Liver (tissue), 9 donors: ENCODE data around the gene PCNT. TPM values are rescaled to one million over a fixed set of nuclear protein-coding genes. Genes with fewer than 3 reads are reported as not detected.

ENCODE experiments used
- DNase-seq: peaks from one replicate; pipeline ENCODE4 v3.0.0-alpha.2; 2017; ENCODE audit warnings: low spot score
- H3K27ac ChIP-seq, 2 donors: one replicate each; pipeline ENCODE4 v1.7.0; 2013; ENCODE audit warnings: inconsistent platforms in 2 of 2, low read length in 2 of 2, control low read depth in 1 of 2, low read depth in 1 of 2, mild to moderate bottlenecking in 1 of 2
- H3K27me3 ChIP-seq, 4 donors: one replicate each; pipeline versions ENCODE4 v1.6.1 to v1.7.0; 2013; ENCODE audit warnings: low read length in 3 of 4, inconsistent platforms in 1 of 4, mild to moderate bottlenecking in 1 of 4, moderate library complexity in 1 of 4; ENCODE audit not compliant: control insufficient read depth in 4 of 4, insufficient read depth in 4 of 4
- H3K36me3 ChIP-seq, 4 donors: one replicate each; pipeline versions ENCODE4 v1.6.1 to v1.7.0; 2013; ENCODE audit warnings: low read length in 3 of 4, mild to moderate bottlenecking in 3 of 4, low read depth in 1 of 4, moderate library complexity in 1 of 4; ENCODE audit not compliant: control insufficient read depth in 4 of 4, insufficient read depth in 3 of 4
- H3K4me1 ChIP-seq, 4 donors: one replicate each; pipeline versions ENCODE4 v1.6.1 to v1.7.0; 2013; ENCODE audit warnings: low read length in 3 of 4, mild to moderate bottlenecking in 3 of 4, moderate library complexity in 1 of 4; ENCODE audit not compliant: control insufficient read depth in 4 of 4, insufficient read depth in 4 of 4
- H3K4me3 ChIP-seq, 3 donors: one replicate each; pipeline versions ENCODE4 v1.6.1 to v1.7.0; 2013; ENCODE audit warnings: low read length in 3 of 3, control low read depth in 1 of 3, low read depth in 1 of 3, mild to moderate bottlenecking in 1 of 3
- H3K9ac ChIP-seq, 2 donors: one replicate each; pipeline ENCODE4 v1.7.0; 2013; ENCODE audit warnings: low read length in 2 of 2, mild to moderate bottlenecking in 2 of 2, moderate library complexity in 2 of 2, control low read depth in 1 of 2, low read depth in 1 of 2
- H3K9me3 ChIP-seq, 4 donors: one replicate each; pipeline versions ENCODE4 v1.6.1 to v1.7.0; 2013; ENCODE audit warnings: low read length in 3 of 4; ENCODE audit not compliant: control insufficient read depth in 4 of 4
- CTCF ChIP-seq: fragments of 150-350 bp; IDR thresholded peaks from 2 replicates; pipeline ENCODE4 v1.5.1; 2017; ENCODE audit warnings: improper control_type of control experiment, low read depth, low read length; ENCODE audit not compliant: missing input control
- EGR1 ChIP-seq, 2 donors: IDR thresholded peaks; 2 replicates each; pipeline ENCODE4 v1.6.1; 2016 to 2018; ENCODE audit warnings: antibody characterized with exemption in 2 of 2, low read depth in 2 of 2
- FOXA1 ChIP-seq: IDR thresholded peaks from 2 replicates; pipeline ENCODE4 v1.6.1; 2016; ENCODE audit warnings: antibody characterized with exemption
- FOXA2 ChIP-seq: IDR thresholded peaks from 2 replicates; pipeline ENCODE4 v1.6.1; 2016; ENCODE audit warnings: antibody characterized with exemption
- HNF4G ChIP-seq: IDR thresholded peaks from 2 replicates; pipeline ENCODE4 v1.6.1; 2016; ENCODE audit warnings: antibody characterized with exemption
- JUND ChIP-seq, 2 donors: IDR thresholded peaks; 2 replicates each; pipeline ENCODE4 v1.6.1; 2016; ENCODE audit warnings: antibody characterized with exemption in 2 of 2
- NR2F2 ChIP-seq: IDR thresholded peaks from 2 replicates; pipeline ENCODE4 v1.6.1; 2016; ENCODE audit warnings: antibody characterized with exemption
- RAD21 ChIP-seq, 2 donors: IDR thresholded peaks; 2 replicates each; pipeline ENCODE4 v1.6.1; 2016; ENCODE audit warnings: antibody characterized with exemption in 2 of 2, mild to moderate bottlenecking in 2 of 2
- RXRA ChIP-seq, 2 donors: IDR thresholded peaks; 2 replicates each; pipeline ENCODE4 v1.6.1; 2017 to 2018; ENCODE audit warnings: antibody characterized with exemption in 2 of 2, mild to moderate bottlenecking in 1 of 2
- SP1 ChIP-seq: IDR thresholded peaks from 2 replicates; pipeline ENCODE4 v1.6.1; 2018; ENCODE audit warnings: antibody characterized with exemption, mild to moderate bottlenecking
- TAF1 ChIP-seq: conservative IDR thresholded peaks from 2 replicates; pipeline ENCODE4 v1.6.1; 2016; ENCODE audit warnings: antibody characterized with exemption, mild to moderate bottlenecking
- YY1 ChIP-seq: IDR thresholded peaks from 2 replicates; pipeline ENCODE4 v1.6.1; 2016; ENCODE audit warnings: antibody characterized with exemption, mild to moderate bottlenecking
- ZBTB33 ChIP-seq: IDR thresholded peaks from 2 replicates; pipeline ENCODE4 v1.6.1; 2016; ENCODE audit warnings: antibody characterized with exemption
- WGBS: extraction: QIAGEN DNeasy Blood & Tissue Kit; methylation state at CpG from one replicate; pipeline ENCODE4 v1.1.7; 2013; 5-methylcytosine and 5-hydroxymethylcytosine counted together
- polyA plus RNA-seq, 2 donors: library from polyadenylated mRNA; stranded (reverse) in 1 of 2; unstranded in 1 of 2; fragments of 200-250 nt in 1 of 2; fragments of >200 nt in 1 of 2; fragmentation: Nextera tagmentation in 1 of 2; extraction: Ambion mirVana in 1 of 2; gene quantifications; one replicate each; pipeline versions ENCODE4 v1.2.1 to v1.2.3, GENCODE V29; 2013 to 2015
- total RNA-seq, 2 donors: library from RNA; depleted of rRNA; stranded (reverse); fragments of >200 nt; gene quantifications; one replicate each; pipeline ENCODE4 v1.2.3, GENCODE V29; 2014
- TF ChIP-seq, protein P1 (sequence below): IDR thresholded peaks from 2 replicates; pipeline ENCODE4 v1.6.1; 2016; ENCODE audit warnings: antibody characterized with exemption
- TF ChIP-seq, protein P2 (sequence below): IDR thresholded peaks from 2 replicates; pipeline ENCODE4 v1.6.1; 2016; ENCODE audit warnings: antibody characterized with exemption, mild to moderate bottlenecking
- donor health status: healthy.
- donor health status: healthy.
- donor health status: healthy.
- donor health status: healthy.
- donor health status: healthy.

PCNT gene
- total and polyA plus RNA-seq, 4 donors = 6.7 to 36.8 (median 15.2) TPM

DNA sequence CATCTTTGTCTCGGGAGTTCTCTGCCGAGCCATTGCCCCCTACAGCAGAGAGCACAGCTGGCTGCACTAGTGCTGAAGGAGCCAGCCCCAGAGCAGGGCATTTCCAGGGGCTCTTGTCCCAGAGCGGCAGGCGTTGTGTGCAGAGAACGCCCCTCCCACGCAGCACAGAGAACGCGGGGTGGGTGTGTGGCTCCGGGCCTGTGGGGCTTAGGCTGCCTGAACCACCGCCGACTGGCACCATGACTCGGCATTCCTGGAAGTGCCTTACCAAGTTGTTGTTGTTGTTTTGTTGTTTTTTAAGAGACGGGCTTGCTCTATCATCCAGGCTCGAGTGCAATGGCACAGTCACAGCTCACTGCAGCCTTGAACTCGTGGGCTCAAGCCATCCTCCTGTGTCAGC is 119.0 kb downstream of the PCNT start:
- Histone ChIP-seq H3K4me3 (no peak overlapping the region), H3K4me1 (peaks cover 0 to under 1% (median 0%) of the 10 kb centered on the region in 4 donors), H3K9me3 (no peaks in the 10 kb centered on the region), H3K27me3 (no peaks in the 10 kb centered on the region), H3K36me3 (peaks cover 4 to 55% (median 22%) of the 10 kb centered on the region in 4 donors), H3K9ac (no peak overlapping the region), H3K27ac (no peak overlapping the region)
- no peak for DNase-seq
- TF ChIP-seq JUND (IDR thresholded peaks at IDR 0.05) (no peak), SP1 (no peak), NR2F2 (no peak), YY1 (no peak)
- TF ChIP-seq, protein P1, sequence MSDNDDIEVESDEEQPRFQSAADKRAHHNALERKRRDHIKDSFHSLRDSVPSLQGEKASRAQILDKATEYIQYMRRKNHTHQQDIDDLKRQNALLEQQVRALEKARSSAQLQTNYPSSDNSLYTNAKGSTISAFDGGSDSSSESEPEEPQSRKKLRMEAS = no peak
- 86% methylated on average over 15 of the region's 15 CpGs for WGBS

- H3K27ac ChIP-seq = no peak overlapping the region
- 84% methylated on average over 8 of the region's 8 CpGs for WGBS
Measured at GRCh38 chr21:46443910-46444309, 120.0 kb downstream of the PCNT start.

More at GRCh38 chr21:46443910-46444309, 120.0 kb downstream of the PCNT start:
- Histone ChIP-seq H3K9ac (no peak overlapping the region), H3K9me3 (no peaks in the 10 kb centered on the region), H3K4me1 (peaks cover 0 to 3% (median 0%) of the 10 kb centered on the region in 4 donors), H3K36me3 (peaks cover 1 to 49% (median 21%) of the 10 kb centered on the region in 4 donors), H3K27me3 (no peaks in the 10 kb centered on the region), H3K4me3 (no peak overlapping the region)
- TF ChIP-seq RAD21 (IDR thresholded peaks at IDR 0.05) = no peak
- no peak for TF ChIP-seq HNF4G
- no peak for TF ChIP-seq NR2F2
- TF ChIP-seq FOXA2 = no peak
- no peak for TF ChIP-seq JUND (IDR thresholded peaks at IDR 0.05)
- TF ChIP-seq RXRA (IDR thresholded peaks at IDR 0.05) = no peak
- TF ChIP-seq TAF1 = no peak
- TF ChIP-seq, protein P1 = no peak
- TF ChIP-seq, protein P2, sequence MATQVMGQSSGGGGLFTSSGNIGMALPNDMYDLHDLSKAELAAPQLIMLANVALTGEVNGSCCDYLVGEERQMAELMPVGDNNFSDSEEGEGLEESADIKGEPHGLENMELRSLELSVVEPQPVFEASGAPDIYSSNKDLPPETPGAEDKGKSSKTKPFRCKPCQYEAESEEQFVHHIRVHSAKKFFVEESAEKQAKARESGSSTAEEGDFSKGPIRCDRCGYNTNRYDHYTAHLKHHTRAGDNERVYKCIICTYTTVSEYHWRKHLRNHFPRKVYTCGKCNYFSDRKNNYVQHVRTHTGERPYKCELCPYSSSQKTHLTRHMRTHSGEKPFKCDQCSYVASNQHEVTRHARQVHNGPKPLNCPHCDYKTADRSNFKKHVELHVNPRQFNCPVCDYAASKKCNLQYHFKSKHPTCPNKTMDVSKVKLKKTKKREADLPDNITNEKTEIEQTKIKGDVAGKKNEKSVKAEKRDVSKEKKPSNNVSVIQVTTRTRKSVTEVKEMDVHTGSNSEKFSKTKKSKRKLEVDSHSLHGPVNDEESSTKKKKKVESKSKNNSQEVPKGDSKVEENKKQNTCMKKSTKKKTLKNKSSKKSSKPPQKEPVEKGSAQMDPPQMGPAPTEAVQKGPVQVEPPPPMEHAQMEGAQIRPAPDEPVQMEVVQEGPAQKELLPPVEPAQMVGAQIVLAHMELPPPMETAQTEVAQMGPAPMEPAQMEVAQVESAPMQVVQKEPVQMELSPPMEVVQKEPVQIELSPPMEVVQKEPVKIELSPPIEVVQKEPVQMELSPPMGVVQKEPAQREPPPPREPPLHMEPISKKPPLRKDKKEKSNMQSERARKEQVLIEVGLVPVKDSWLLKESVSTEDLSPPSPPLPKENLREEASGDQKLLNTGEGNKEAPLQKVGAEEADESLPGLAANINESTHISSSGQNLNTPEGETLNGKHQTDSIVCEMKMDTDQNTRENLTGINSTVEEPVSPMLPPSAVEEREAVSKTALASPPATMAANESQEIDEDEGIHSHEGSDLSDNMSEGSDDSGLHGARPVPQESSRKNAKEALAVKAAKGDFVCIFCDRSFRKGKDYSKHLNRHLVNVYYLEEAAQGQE = no peak
- no peak for TF ChIP-seq CTCF
- no peak for TF ChIP-seq FOXA1
- no peak for TF ChIP-seq EGR1 (IDR thresholded peaks at IDR 0.05; ENCODE audit: low read depth in 2 of 2)
- TF ChIP-seq ZBTB33 = no peak
- no peak for TF ChIP-seq SP1
- no peak for DNase-seq
